T-helper 17 cell (primary cell): ENCODE data around the gene SMIM20. TPM values are rescaled to one million over a fixed set of nuclear protein-coding genes. Genes with fewer than 3 reads are reported as not detected.
A peak's percentile ranks its signal among the peaks of the same experiment; 100 is the strongest.
"Not testable (repeated sequence)": the region's sequence is repeated elsewhere in the genome, so short reads cannot be mapped to it uniquely, and the experiment has no call there.

ENCODE experiments used
- ATAC-seq: fragments of 150-1000 bp; cut with Tn5 transposase; 2 replicates; pipeline ENCODE4 v1.10.0; 2021; ENCODE audit warnings: mild to moderate bottlenecking, moderate library complexity
- DNase-seq, 3 donors: peaks; one replicate each; pipeline versions ENCODE4 v3.0.0 to v3.0.0-alpha.2; 2020 to 2021
- H3K9me3 ChIP-seq: one replicate; pipeline ENCODE4 v1.7.0; 2013; ENCODE audit warnings: low read length, mild to moderate bottlenecking; ENCODE audit not compliant: control insufficient read depth, poor library complexity, severe bottlenecking
- H3K27ac Mint-ChIP-seq: one replicate; pipeline ENCODE4 v1.8.0; 2022; ENCODE audit warnings: mild to moderate bottlenecking, moderate library complexity, mixed read lengths
- H3K27me3 Mint-ChIP-seq: one replicate; pipeline ENCODE4 v1.8.0; 2022; ENCODE audit warnings: mixed read lengths
- H3K36me3 Mint-ChIP-seq: one replicate; pipeline ENCODE4 v1.8.0; 2022; ENCODE audit warnings: low read depth, mixed read lengths
- H3K4me1 Mint-ChIP-seq: one replicate; pipeline ENCODE4 v1.8.0; 2022; ENCODE audit warnings: mild to moderate bottlenecking, mixed read lengths
- H3K4me3 Mint-ChIP-seq: one replicate; pipeline ENCODE4 v1.8.0; 2022; ENCODE audit warnings: mild to moderate bottlenecking, moderate library complexity, mixed read lengths
- total RNA-seq, 4 donors: library from RNA in 2 of 4; stranded (reverse) in 2 of 4; gene quantifications; one replicate each; pipeline ENCODE4 v1.2.3 and lab custom pipeline; 2022 to 2026

SMIM20 gene
- total RNA-seq, 2 donors from 2014 or later: 11.0 to 12.5 TPM

- H3K4me3 Mint-ChIP-seq: no peak overlapping the region
- H3K4me1 Mint-ChIP-seq: no peaks in the 10 kb centered on the region
- no peaks in the 10 kb centered on the region for H3K27me3 Mint-ChIP-seq
- H3K9me3 ChIP-seq: no peaks in the 10 kb centered on the region
- H3K27ac Mint-ChIP-seq: no peak overlapping the region
- DNase-seq (no peak), ATAC-seq (no peak)
- peaks cover 2% of the 10 kb centered on the region for H3K36me3 Mint-ChIP-seq
These were observed 9.9 kb upstream of the SMIM20 start for GRCh38 chr4:25903900-25904747.

- no peaks in the 10 kb centered on the region for H3K4me1 Mint-ChIP-seq
- ATAC-seq (no peak), DNase-seq (no peak)
- H3K4me3 Mint-ChIP-seq: no peak overlapping the region
- peaks cover 2% of the 10 kb centered on the region for H3K36me3 Mint-ChIP-seq
- no peaks in the 10 kb centered on the region for H3K9me3 ChIP-seq
- H3K27me3 Mint-ChIP-seq: no peaks in the 10 kb centered on the region
- H3K27ac Mint-ChIP-seq: no peak overlapping the region
These were observed 9.3 kb upstream of the SMIM20 start for GRCh38 chr4:25904748-25905082.

- ATAC-seq (no peak), DNase-seq (no peak)
- H3K4me3 Mint-ChIP-seq: no peak overlapping the region
- no peaks in the 10 kb centered on the region for H3K4me1 Mint-ChIP-seq
- H3K27ac Mint-ChIP-seq: no peak overlapping the region
- H3K36me3 Mint-ChIP-seq: peaks cover 2% of the 10 kb centered on the region
- no peaks in the 10 kb centered on the region for H3K27me3 Mint-ChIP-seq
- H3K9me3 ChIP-seq: no peaks in the 10 kb centered on the region
These were observed 8.6 kb upstream of the SMIM20 start for GRCh38 chr4:25905371-25905770.

GRCh38 chr4:25906113-25906512 lies 7.9 kb upstream of the SMIM20 start:
- not testable (repeated sequence) for H3K4me3 Mint-ChIP-seq, H3K27ac Mint-ChIP-seq, H3K36me3 Mint-ChIP-seq, H3K9me3 ChIP-seq, H3K4me1 Mint-ChIP-seq, ATAC-seq, H3K27me3 Mint-ChIP-seq, DNase-seq

- Mint-ChIP-seq H3K27me3 (no peaks in the 10 kb centered on the region), H3K27ac (no peak overlapping the region), H3K4me1 (peaks cover 5% of the 10 kb centered on the region), H3K36me3 (peaks cover 2% of the 10 kb centered on the region), H3K4me3 (no peak overlapping the region)
- no peak for DNase-seq
- ATAC-seq: no peak
- H3K9me3 ChIP-seq: no peaks in the 10 kb centered on the region
These were observed 5.5 kb upstream of the SMIM20 start for GRCh38 chr4:25908491-25908901.

- Mint-ChIP-seq H3K27me3 (no peaks in the 10 kb centered on the region), H3K4me3 (no peak overlapping the region), H3K27ac (no peak overlapping the region), H3K36me3 (no peaks in the 10 kb centered on the region), H3K4me1 (peaks cover 13% of the 10 kb centered on the region)
- DNase-seq: no peak
- no peak for ATAC-seq
- no peaks in the 10 kb centered on the region for H3K9me3 ChIP-seq
These were observed 2.7 kb upstream of the SMIM20 start for GRCh38 chr4:25911356-25911755.

GRCh38 chr4:25913056-25913850 lies 767 bp upstream of the SMIM20 start:
- H3K36me3 Mint-ChIP-seq: no peaks in the 10 kb centered on the region
- H3K27ac Mint-ChIP-seq: peak overlapping the region; percentile 96
- no peak for ATAC-seq
- peaks cover 15% of the 10 kb centered on the region for H3K4me1 Mint-ChIP-seq
- DNase-seq: peak; percentile 12 to 27 (median 20)
- H3K9me3 ChIP-seq: no peaks in the 10 kb centered on the region
- H3K27me3 Mint-ChIP-seq: no peaks in the 10 kb centered on the region
- H3K4me3 Mint-ChIP-seq: peak overlapping the region; percentile 95

- Mint-ChIP-seq H3K27me3 (no peaks in the 10 kb centered on the region), H3K27ac (peak overlapping the region; percentile 96), H3K36me3 (no peaks in the 10 kb centered on the region), H3K4me3 (peak overlapping the region; percentile 95), H3K4me1 (peaks cover 15% of the 10 kb centered on the region)
- no peaks in the 10 kb centered on the region for H3K9me3 ChIP-seq
- ATAC-seq: no peak
- no peak for DNase-seq
These were observed 791 bp downstream of the SMIM20 start for GRCh38 chr4:25914670-25915352.

- Mint-ChIP-seq H3K4me1 (peaks cover 18% of the 10 kb centered on the region), H3K36me3 (no peaks in the 10 kb centered on the region), H3K4me3 (peak overlapping the region; percentile 95), H3K27ac (peak overlapping the region; percentile 96), H3K27me3 (no peaks in the 10 kb centered on the region)
- DNase-seq (no peak), ATAC-seq (no peak)
- H3K9me3 ChIP-seq: no peaks in the 10 kb centered on the region
These were observed 1.3 kb downstream of the SMIM20 start for GRCh38 chr4:25915353-25915705.

GRCh38 chr4:25916870-25917269 lies 2.9 kb downstream of the SMIM20 start:
- H3K36me3 Mint-ChIP-seq: peaks cover 7% of the 10 kb centered on the region

GRCh38 chr4:25919676-25920075 lies 5.7 kb downstream of the SMIM20 start:
- DNase-seq (no peak), ATAC-seq (no peak)
- Mint-ChIP-seq H3K4me3 (no peak overlapping the region), H3K4me1 (peaks cover 14% of the 10 kb centered on the region), H3K27ac (peak overlapping the region; percentile 29), H3K36me3 (peaks cover 7% of the 10 kb centered on the region), H3K27me3 (no peaks in the 10 kb centered on the region)
- no peaks in the 10 kb centered on the region for H3K9me3 ChIP-seq

More at GRCh38 chr4:25916870-25917269, 2.9 kb downstream of the SMIM20 start:
- peaks cover 22% of the 10 kb centered on the region for H3K4me1 Mint-ChIP-seq
- H3K9me3 ChIP-seq: no peaks in the 10 kb centered on the region
- ATAC-seq (no peak), DNase-seq (no peak)
- H3K27ac Mint-ChIP-seq: no peak overlapping the region
- H3K4me3 Mint-ChIP-seq: no peak overlapping the region
- no peaks in the 10 kb centered on the region for H3K27me3 Mint-ChIP-seq

GRCh38 chr4:25921922-25922321 lies 7.9 kb downstream of the SMIM20 start:
- ATAC-seq: no peak
- peaks cover 7% of the 10 kb centered on the region for H3K36me3 Mint-ChIP-seq
- H3K9me3 ChIP-seq: no peaks in the 10 kb centered on the region
- no peaks in the 10 kb centered on the region for H3K27me3 Mint-ChIP-seq
- H3K27ac Mint-ChIP-seq: no peak overlapping the region
- peaks cover 11% of the 10 kb centered on the region for H3K4me1 Mint-ChIP-seq
- DNase-seq: no peak
- no peak overlapping the region for H3K4me3 Mint-ChIP-seq

GRCh38 chr4:25922812-25923369 lies 8.9 kb downstream of the SMIM20 start:
- no peak overlapping the region for H3K4me3 Mint-ChIP-seq
- H3K27ac Mint-ChIP-seq: no peak overlapping the region
- no peak for ATAC-seq

More at GRCh38 chr4:25922812-25923369, 8.9 kb downstream of the SMIM20 start:
- Mint-ChIP-seq H3K36me3 (peaks cover 7% of the 10 kb centered on the region), H3K27me3 (no peaks in the 10 kb centered on the region), H3K4me1 (peaks cover 10% of the 10 kb centered on the region)
- H3K9me3 ChIP-seq: no peaks in the 10 kb centered on the region
- no peak for DNase-seq
